Measurements from ENCODE around the gene USP10. TPM values are rescaled to one million over a fixed set of nuclear protein-coding genes. Genes with fewer than 3 reads are reported as not detected.

USP10 gene
- total and polyA plus RNA-seq, 2 donors (not counting 1 experiment from before 2014, with no cell fraction given): 48.9 to 134 TPM

- Histone ChIP-seq H2AFZ (ENCODE audit: insufficient read depth, low read depth, low read length, poor library complexity, severe bottlenecking) (no peak overlapping the region), H3K27ac (ENCODE audit: low read length in 2 of 2) (no peak overlapping the region), H3K4me2 (replicated peaks; ENCODE audit: low read depth, low read length, poor library complexity, severe bottlenecking) (no peak overlapping the region), H4K20me1 (ENCODE audit: control insufficient read depth, insufficient read depth, low read length, poor library complexity, severe bottlenecking) (no peaks in the 10 kb centered on the region), H3K4me3 (ENCODE audit: control extremely low read depth in 1 of 5, extremely low read depth in 1 of 5, insufficient read depth in 1 of 5, low read depth in 2 of 5, low read length in 4 of 5) (no peak overlapping the region), H3K9me3 (ENCODE audit: control extremely low read depth in 1 of 3, control insufficient read depth in 2 of 3, insufficient read depth in 1 of 3, low read length in 2 of 3) (peaks cover 0 to 3% (median 0%) of the 10 kb centered on the region in 3 donors), H3K27me3 (replicated peaks in 1 of 4; ENCODE audit: control extremely low read depth in 1 of 4, control insufficient read depth in 3 of 4, insufficient read depth in 4 of 4, low read length in 3 of 4) (peaks cover 0 to 41% (median 15%) of the 10 kb centered on the region in 4 experiments), H3K9ac (ENCODE audit: low read length) (no peak overlapping the region), H3K4me1 (ENCODE audit: control insufficient read depth in 2 of 2, insufficient read depth in 2 of 2, low read length in 2 of 2) (peaks cover 11 to 13% of the 10 kb centered on the region in 2 donors), H3K79me2 (ENCODE audit: control insufficient read depth, insufficient read depth, low read length) (no peaks in the 10 kb centered on the region), H3K36me3 (replicated peaks in 1 of 2; ENCODE audit: control extremely low read depth in 1 of 2, control insufficient read depth in 1 of 2, extremely low read depth in 1 of 2, insufficient read depth in 2 of 2, low read length in 1 of 2) (no peaks in the 10 kb centered on the region)
- Mint-ChIP-seq H3K9me3 (ENCODE audit: insufficient read depth) (no peaks in the 10 kb centered on the region), H3K4me1 (peaks cover 8% of the 10 kb centered on the region), H3K27ac (no peak overlapping the region), H3K27me3 (peaks cover 55% of the 10 kb centered on the region), H3K4me3 (no peak overlapping the region)
- no peak for ATAC-seq (ENCODE audit: low read depth)
- POLR2A ChIA-PET: no interaction called here
- 94% methylated on average over 9 of the region's 9 CpGs for WGBS (ENCODE audit: insufficient coverage)
- no peak for DNase-seq
- CTCF ChIA-PET: no interaction called here
- intact Hi-C loops (cut with micrococcal nuclease): no loop called here
- no peak for TF ChIP-seq EZH2 (IDR thresholded peaks at IDR 0.05; ENCODE audit: borderline replicate concordance, insufficient read depth, low read depth, low read length, poor library complexity, severe bottlenecking)
- TF ChIP-seq CTCF (IDR thresholded peaks at IDR 0.05): no peak
These were observed 121.4 kb downstream of the USP10 start for GRCh38 chr16:84821179-84821578.

- POLR2A ChIA-PET: no interaction called here
- Histone ChIP-seq H3K79me2 (ENCODE audit: control insufficient read depth, insufficient read depth, low read length) (no peaks in the 10 kb centered on the region), H2AFZ (ENCODE audit: insufficient read depth, low read depth, low read length, poor library complexity, severe bottlenecking) (no peak overlapping the region), H4K20me1 (ENCODE audit: control insufficient read depth, insufficient read depth, low read length, poor library complexity, severe bottlenecking) (no peaks in the 10 kb centered on the region), H3K4me2 (replicated peaks; ENCODE audit: low read depth, low read length, poor library complexity, severe bottlenecking) (no peak overlapping the region), H3K27ac (ENCODE audit: low read length in 2 of 2) (no peak overlapping the region), H3K9me3 (ENCODE audit: control extremely low read depth in 1 of 3, control insufficient read depth in 2 of 3, insufficient read depth in 1 of 3, low read length in 2 of 3) (peaks cover 0 to 3% (median 0%) of the 10 kb centered on the region in 3 donors), H3K27me3 (replicated peaks in 1 of 4; ENCODE audit: control extremely low read depth in 1 of 4, control insufficient read depth in 3 of 4, insufficient read depth in 4 of 4, low read length in 3 of 4) (peaks cover 0 to 38% (median 15%) of the 10 kb centered on the region in 4 experiments), H3K4me3 (ENCODE audit: control extremely low read depth in 1 of 5, extremely low read depth in 1 of 5, insufficient read depth in 1 of 5, low read depth in 2 of 5, low read length in 4 of 5) (no peak overlapping the region), H3K4me1 (ENCODE audit: control insufficient read depth in 2 of 2, insufficient read depth in 2 of 2, low read length in 2 of 2) (peaks cover 11 to 13% of the 10 kb centered on the region in 2 donors), H3K9ac (ENCODE audit: low read length) (no peak overlapping the region), H3K36me3 (replicated peaks in 1 of 2; ENCODE audit: control extremely low read depth in 1 of 2, control insufficient read depth in 1 of 2, extremely low read depth in 1 of 2, insufficient read depth in 2 of 2, low read length in 1 of 2) (no peaks in the 10 kb centered on the region)
- no peak overlapping the region for H3K4me3 Mint-ChIP-seq
- CTCF ChIA-PET: no interaction called here
- TF ChIP-seq EZH2 (IDR thresholded peaks at IDR 0.05; ENCODE audit: borderline replicate concordance, insufficient read depth, low read depth, low read length, poor library complexity, severe bottlenecking) (no peak), CTCF (IDR thresholded peaks at IDR 0.05) (no peak)
- no peak for ATAC-seq (ENCODE audit: low read depth)
- H3K27ac Mint-ChIP-seq: no peak overlapping the region
- no peak for DNase-seq
- H3K9me3 Mint-ChIP-seq (ENCODE audit: insufficient read depth): no peaks in the 10 kb centered on the region
- intact Hi-C loops (cut with micrococcal nuclease): no loop called here
- peaks cover 52% of the 10 kb centered on the region for H3K27me3 Mint-ChIP-seq
- 84% methylated on average over 10 of the region's 13 CpGs for whole genome bisulfite sequencing (ENCODE audit: insufficient coverage)
- H3K4me1 Mint-ChIP-seq: peaks cover 8% of the 10 kb centered on the region
These were observed 122.2 kb downstream of the USP10 start for GRCh38 chr16:84821728-84822689.

Measured in B cell (primary cell).